Hepatocyte (in vitro differentiated cells): ENCODE data around the gene DDX1.
A peak's percentile ranks its signal among the peaks of the same experiment; 100 is the strongest.

Experiments
- CTCF ChIP-seq: fragments of 200-600 bp; sonication (generic); IDR thresholded peaks from 2 replicates; pipeline ENCODE4 v1.5.1; 2016; ENCODE audit warnings: antibody characterized with exemption, mild to moderate bottlenecking; ENCODE audit not compliant: poor library complexity
- EZH2 ChIP-seq: fragments of 200-600 bp; sonication (generic); IDR thresholded peaks from 2 replicates; pipeline ENCODE4 v1.6.1; 2016; ENCODE audit warnings: antibody characterized with exemption, mild to moderate bottlenecking, borderline replicate concordance

GRCh38 chr2:15577071-15577735 is 14.5 kb upstream of the DDX1 start:
- peak; percentile 78 for TF ChIP-seq CTCF
- no peak for TF ChIP-seq EZH2
